ENCODE data around the gene MLLT1.

Gene MLLT1

DNA sequence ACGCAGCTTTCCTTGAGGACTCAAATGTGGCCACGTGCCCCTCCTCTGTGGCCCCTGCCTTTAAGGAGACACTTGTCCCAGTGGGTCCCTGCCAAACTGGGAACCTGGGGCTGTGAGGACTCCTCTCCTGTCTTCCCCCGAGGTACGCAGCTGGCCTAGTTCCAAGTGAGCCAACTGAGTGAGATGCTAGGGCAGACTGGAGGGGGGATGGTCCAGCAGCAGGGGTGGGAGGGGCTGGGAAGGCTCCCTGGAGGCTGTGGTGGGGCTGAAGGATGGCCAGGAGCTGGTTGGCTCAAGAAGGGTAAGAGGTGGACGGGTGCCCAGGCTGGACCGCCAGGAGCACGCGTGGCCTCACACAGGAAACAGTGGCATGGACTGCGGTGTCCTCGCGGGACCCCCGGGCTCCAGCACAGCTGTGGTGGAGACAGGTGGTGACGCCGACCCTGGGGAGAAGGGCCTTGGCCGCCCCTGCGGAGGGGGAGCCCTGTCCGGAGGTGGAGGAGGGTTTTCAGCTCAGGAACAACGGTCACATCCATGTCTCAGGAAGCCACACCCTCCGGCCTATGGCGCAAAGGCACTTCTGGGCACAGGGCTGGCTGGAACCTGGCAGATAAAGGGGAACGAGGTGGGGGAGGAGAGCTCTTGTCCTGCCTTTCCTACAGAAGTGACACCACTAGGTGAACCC is 45.8 kb downstream of the MLLT1 start:
- DNase-seq = no peak

DNA sequence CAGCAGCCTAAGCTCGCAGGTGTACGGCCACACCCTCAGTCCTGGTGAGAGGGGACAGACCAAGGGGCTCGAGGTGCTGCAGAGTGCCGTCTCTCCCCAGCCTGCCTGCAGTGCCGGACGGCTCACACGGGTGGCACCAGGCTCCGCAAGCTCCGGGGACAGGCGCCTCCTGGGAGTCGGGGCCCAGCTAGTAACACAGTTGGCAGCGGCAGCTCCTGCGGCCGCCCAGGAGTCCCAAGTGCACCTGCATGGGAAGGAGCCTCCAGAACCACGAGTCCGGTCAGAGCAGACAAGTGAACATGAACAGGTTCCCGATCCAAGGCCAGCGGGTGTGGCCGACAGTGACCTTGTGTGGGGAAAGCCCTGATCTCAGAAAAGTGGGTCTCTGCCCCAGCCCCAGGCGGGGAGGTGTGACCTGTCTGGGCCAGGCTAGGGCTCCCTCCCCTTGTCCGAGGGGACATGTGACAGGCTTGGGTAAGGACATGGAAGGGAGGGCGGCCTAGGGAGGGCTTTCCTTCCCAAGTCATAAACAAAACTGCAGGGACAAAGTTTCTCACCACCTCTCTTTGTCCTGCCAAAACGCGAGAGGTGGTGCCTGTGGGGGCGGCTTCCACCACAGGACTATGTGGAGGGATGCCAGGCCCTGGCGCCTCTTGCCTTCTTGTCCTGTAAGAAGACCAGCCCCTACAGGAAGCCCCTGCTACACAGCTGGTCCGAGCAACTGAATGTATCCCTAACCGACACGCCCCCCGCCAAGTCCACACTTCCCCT is 46.5 kb downstream of the MLLT1 start:
- DNase-seq = no peak

DNA sequence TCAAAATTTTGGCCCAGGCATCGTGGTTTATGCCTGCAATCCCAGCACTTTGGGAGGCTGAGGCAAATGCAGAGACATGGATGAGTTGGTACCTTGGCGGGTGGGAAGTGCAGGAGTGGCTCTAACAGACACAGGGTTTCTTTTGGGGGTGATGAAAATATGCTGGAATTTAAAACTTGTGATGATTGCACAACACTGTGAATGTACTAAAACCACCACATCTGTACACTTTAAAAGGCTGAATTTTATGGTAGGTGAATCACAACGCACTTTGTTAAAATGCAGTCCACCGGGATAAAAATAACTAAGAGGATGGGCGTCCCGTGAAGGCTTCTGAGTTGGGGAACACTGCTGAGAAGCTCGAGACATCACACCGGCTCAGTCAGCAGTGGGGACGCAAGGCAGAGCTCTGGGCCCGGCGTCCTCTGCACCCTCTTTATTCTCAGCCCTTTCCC is 47.1 kb downstream of the MLLT1 start:
- DNase-seq = no peak

GRCh38 chr19:6230991-6231448 is 48.8 kb downstream of the MLLT1 start:
- no peak for DNase-seq

GRCh38 chr19:6229951-6230712 is 49.6 kb downstream of the MLLT1 start:
- no peak for DNase-seq

DNA sequence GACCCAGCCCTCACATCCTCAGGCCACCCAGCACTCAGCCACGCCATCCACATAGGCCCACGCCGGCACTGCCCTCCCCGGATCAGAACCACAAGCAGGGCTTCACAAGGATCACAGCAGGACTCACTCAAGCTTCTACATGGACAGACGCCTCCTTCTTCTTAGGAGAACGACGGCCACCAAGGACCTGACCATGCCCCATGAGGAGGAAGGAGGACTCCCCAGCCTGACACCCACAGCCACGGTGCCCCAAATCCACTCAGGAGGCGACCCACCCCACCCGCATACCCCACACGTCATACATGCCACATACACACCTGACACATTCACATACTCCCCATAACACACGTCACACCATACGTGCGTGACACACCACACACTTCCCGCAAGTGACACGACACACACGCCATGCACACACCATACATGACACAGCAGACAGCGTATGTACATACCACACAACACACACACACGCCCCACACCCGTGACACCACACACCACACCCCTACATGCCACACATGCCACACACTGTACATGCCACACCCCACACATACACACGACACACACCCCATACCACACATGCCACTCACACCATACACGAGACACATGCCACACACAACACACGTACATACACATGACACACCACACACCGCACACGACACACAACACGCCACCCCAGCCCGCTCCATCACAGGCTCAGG is 50.4 kb downstream of the MLLT1 start:
- no peak for DNase-seq

DNA sequence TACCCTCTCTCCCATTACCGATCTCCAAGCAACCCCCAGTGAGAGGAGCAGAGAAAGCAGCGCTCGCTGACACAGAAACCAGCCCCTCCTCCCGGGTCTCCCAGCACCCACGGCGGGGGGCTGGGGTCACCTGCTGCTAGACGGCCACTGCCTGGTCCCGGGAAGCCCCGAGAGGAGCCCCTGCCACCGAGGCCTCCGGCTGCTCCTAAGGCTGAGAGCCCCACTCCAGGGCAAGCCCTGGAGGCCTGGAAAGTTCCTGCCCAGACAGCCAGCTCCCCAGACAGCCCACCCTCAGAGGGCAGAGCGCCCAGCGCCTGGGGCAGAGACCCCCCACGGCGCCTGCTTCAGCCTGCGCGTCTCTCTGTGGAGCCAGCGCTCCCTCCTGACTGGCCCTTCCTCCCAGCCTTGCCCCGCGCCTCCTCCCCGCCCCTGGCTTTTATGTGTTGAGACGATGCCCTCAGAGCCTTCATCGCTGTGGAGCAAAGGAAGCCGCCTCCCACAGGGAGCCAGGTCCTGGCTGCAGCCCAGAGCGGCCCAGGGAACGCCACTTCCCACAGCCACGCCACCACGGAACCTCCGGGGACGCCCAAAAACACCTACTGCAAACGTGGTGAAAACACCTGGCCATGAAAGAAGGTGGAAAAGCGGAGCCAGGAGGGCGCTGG is 51.1 kb downstream of the MLLT1 start:
- no peak for DNase-seq

- DNase-seq = no peak
Measured at GRCh38 chr19:6227936-6228325, 51.8 kb downstream of the MLLT1 start.

DNA sequence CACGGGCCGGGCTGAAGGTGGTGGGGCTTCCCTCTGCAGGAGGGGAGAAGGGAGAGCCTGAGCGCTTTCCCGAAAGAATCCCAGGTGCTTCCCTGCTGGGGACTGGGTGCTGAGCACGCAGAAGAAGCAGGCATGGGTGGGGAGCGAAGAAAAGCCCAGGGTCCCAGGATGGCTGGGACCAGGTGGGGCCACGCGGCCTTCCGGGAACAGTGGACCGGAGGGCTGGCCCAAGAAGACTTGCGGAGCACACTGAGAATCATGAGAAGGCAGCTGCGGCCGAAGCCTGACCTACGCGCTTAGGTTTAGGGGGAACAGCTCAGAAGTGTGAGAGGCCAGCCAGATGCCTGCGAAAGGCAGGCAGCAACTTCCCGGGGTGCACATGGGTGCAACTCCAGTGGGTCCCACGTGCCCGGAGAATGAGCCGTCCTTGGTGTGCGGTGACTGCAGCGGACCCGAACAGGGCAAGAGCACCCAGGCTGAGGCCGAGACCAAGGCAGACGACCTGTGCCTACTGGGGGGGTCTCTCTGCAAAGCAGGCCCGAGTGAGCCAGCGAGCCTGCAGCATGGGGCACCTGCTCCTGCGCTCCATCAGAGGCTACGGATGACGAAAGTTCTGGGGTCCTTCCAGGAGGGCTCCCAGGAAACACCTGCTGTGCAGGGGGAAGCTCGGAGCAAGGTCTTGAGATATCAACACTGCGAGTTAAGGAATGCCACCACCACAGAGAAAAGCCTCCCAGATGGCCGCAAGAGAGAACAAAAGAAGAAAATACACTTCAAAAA is 52.4 kb downstream of the MLLT1 start:
- no peak for DNase-seq

- DNase-seq = no peak
Measured at GRCh38 chr19:6226444-6227155, 53.2 kb downstream of the MLLT1 start.

DNA sequence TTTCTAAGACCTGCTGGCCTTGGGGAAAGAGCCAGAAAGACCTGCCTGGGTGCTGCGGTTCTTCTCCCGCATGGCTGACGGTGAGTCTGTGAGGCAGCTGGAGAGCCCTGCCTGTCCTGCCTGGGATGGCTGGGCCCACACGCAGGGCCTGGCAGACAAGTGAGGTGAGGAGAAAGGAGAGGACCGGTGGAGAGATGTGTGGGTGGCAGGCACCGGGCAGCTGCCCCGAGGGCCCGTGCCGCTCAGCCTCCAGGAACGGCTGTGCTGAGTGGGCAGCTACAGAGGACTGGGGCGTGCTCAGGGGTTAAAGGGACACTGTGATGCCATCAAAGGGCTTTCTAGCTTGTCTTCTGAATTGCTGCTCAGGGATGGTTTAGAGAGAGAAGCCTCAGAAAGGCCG is 53.8 kb downstream of the MLLT1 start:
- DNase-seq = no peak

DNA sequence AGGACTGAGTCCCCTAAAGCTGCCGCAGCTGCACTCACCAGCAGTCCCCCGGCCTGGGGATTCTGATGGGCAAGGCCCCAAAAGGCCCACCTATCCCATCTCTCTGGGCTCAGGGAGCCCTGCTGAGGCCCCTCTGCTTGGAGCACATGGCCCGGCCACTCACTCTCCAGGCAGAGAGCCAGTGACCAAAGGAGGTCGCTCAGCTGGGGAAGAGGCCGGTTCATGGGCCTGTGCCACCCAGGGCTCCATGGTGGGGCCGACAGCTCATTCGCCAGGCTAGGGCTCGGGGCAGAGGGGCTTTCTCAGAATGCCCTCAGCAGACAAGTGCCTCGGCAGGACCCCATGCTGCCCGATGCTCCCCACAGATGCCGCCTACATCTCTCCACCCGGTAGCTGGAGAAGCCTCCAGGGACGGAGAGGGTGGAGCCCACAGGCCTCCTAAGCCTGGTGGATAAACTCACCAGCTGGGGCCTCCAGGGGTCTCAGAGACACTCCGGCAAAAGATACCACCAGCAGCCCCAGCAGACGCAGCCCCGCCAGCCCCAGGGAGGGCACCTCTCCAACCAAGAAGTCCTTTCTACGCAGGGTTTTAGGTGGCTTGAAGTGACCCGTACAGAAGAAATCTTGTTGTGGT is 54.4 kb downstream of the MLLT1 start:
- DNase-seq = no peak

DNA sequence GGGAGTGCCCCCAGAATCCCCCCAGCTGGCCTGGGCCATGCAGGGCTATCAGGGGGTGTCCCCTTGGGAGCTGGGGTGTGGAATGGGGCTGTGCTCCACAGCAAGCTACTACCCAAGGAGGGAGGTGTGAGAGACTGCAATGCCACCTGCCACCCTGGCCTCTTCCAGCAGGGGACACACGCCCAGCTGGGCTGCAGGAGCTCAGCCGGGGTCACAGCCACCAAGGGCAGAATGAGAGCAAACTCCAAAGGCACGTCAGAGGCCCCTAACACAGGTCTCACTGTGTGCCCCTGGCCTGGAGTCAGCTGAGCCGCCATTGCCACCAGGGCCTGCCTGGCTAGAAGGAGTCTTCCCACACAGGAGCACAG is 55.5 kb downstream of the MLLT1 start:
- no peak for DNase-seq

GRCh38 chr19:6223461-6224307 is 56.1 kb downstream of the MLLT1 start:
- no peak for DNase-seq

- no peak for DNase-seq
Measured at GRCh38 chr19:6222884-6223283, 56.9 kb downstream of the MLLT1 start.

DNA sequence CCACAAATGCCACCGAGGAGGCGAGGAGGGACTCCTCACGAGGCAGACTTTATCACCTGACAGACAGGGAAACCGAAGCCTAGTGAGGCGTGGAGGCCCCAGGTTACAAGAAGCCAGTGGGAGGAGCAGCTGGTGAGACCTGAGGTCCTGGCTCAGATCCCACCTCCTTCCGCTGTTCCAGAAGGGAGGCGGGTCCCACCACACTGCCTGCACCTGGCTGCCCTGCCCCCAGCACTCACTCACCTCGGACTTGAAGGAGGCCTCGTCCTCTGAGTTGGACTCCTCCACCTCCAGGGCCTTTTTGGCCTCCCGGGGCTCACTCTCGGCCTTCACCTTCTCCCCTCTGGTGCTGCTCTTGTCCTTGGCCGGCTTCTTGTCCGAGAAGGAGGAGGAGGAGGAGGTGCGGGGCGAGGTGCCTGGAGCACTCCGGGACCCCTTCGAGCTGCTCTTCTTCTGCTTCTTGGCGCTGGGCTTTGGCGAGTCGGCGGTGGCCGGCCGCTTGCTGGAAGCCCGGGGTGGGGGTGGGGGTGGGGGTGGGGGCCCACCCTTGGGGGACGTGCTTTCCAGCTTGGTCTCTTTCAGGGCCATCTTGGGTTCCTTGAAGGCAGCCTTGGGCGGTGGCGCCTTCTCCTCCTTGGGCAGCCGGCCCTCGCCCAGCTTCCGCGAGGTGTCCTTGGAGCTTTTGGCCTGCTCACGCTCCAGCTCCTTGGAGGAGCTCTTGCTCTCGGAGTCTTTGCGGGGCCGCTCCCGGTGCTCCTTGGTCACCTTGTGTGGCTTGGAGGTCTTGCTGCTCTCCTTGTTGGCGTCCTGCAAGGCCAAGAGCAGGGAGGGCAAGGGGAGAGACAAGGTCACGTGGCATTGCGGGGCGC is 57.7 kb downstream of the MLLT1 start:
- DNase-seq = no peak

DNA sequence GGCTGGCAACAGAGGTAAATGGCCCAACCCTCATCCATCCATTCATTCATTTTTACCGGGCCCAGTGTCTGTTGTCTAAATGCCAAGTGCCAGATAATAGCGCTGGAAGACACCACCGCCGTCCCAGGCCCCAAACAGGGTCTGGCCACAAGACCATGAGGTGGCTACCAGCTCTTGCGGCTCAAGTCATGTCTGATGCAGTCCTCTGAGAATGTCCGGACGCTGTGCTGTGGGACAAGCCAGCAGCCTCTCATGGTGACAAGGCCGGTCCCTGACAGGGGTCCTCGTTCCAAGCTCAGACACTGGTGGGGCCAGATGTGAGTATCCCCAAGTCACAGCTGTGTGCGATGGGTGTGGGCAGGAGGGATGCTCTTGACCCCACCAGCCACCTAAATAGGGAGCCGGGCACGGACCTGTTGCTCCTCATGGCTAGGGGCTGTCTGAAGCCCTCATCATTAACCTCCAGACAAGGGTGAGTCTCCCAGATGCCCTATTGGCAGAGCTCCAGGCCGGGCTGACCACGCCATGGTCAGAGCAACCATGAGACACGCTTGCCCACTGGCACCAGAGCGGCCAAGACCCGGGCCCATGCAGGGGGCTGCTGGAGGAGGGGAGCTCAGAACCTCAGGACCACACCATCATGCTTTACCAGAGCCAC is 58.4 kb downstream of the MLLT1 start:
- DNase-seq = no peak

Measured in NCI-H524 treated with DMSO at 0.1 percent for 48 hours (cell line).